Common myeloid progenitor, CD34-positive (primary cell): ENCODE measurements around the gene TRPT1. TPM values are rescaled to one million over a fixed set of nuclear protein-coding genes. Genes with fewer than 3 reads are reported as not detected.
A peak's percentile ranks its signal among the peaks of the same experiment; 100 is the strongest.

Experiments
- CTCF ChIA-PET: fragments of 350-600 bp; sonication (Branson Sonifier 250); formaldehyde crosslinking; loops from one replicate; lab custom pipeline; 2021; ENCODE audit warnings: antibody characterized with exemption; lab: Charles Lee
- POLR2A ChIA-PET: fragments of 350-600 bp; sonication (Branson Sonifier 250); formaldehyde crosslinking; loops from one replicate; lab custom pipeline; 2021; ENCODE audit warnings: antibody characterized with exemption; lab: Charles Lee
- DNase-seq, 3 donors: peaks; one replicate each; pipeline versions ENCODE4 v3.0.0 to v3.0.0-alpha.2; 2013
- H3K27ac ChIP-seq, 2 experiments: 1 replicate in 1 of 2; 2 replicates in 1 of 2; pipeline ENCODE4 v1.7.0; 2013; ENCODE audit warnings: inconsistent platforms in 2 of 2, low read length in 2 of 2, mild to moderate bottlenecking in 2 of 2, low read depth in 1 of 2, moderate library complexity in 1 of 2; ENCODE audit not compliant: severe bottlenecking in 2 of 2, insufficient read depth in 1 of 2, poor library complexity in 1 of 2
- H3K27me3 ChIP-seq, 5 experiments: replicated peaks in 2 of 5; 1 replicate in 3 of 5; 2 replicates in 2 of 5; pipeline versions ENCODE4 v1.6.1 to v1.7.0; 2013; ENCODE audit warnings: low read length in 4 of 5, mild to moderate bottlenecking in 2 of 5, moderate library complexity in 2 of 5, inconsistent platforms in 1 of 5; ENCODE audit not compliant: insufficient read depth in 5 of 5, control insufficient read depth in 4 of 5
- H3K36me3 ChIP-seq, 4 experiments: 1 replicate in 2 of 4; 2 replicates in 2 of 4; pipeline versions ENCODE4 v1.6.1 to v1.7.0; 2013; ENCODE audit warnings: low read length in 3 of 4, control low read depth in 1 of 4, mild to moderate bottlenecking in 1 of 4; ENCODE audit not compliant: control insufficient read depth in 4 of 4, insufficient read depth in 4 of 4
- H3K4me1 ChIP-seq, 4 experiments: 1 replicate in 3 of 4; 2 replicates in 1 of 4; pipeline versions ENCODE4 v1.6.1 to v1.7.1; 2013; ENCODE audit warnings: low read length in 3 of 4, mild to moderate bottlenecking in 3 of 4, control low read depth in 1 of 4, inconsistent platforms in 1 of 4, moderate library complexity in 1 of 4; ENCODE audit not compliant: control insufficient read depth in 4 of 4, insufficient read depth in 4 of 4; ENCODE audit errors: control extremely low read depth in 1 of 4
- H3K4me3 ChIP-seq, 7 experiments: 1 replicate in 4 of 7; 2 replicates in 3 of 7; pipeline versions ENCODE4 v1.5.1 to v1.7.0; 2013; ENCODE audit warnings: mild to moderate bottlenecking in 7 of 7, low read length in 6 of 7, moderate library complexity in 6 of 7, inconsistent platforms in 2 of 7, low read depth in 2 of 7, control low read depth in 1 of 7; ENCODE audit not compliant: insufficient read depth in 4 of 7, control insufficient read depth in 1 of 7; ENCODE audit errors: extremely low read depth in 1 of 7
- H3K9me3 ChIP-seq, 5 experiments: 1 replicate in 4 of 5; 2 replicates in 1 of 5; pipeline versions ENCODE4 v1.6.1 to v1.7.1; 2013; ENCODE audit warnings: low read length in 4 of 5, mild to moderate bottlenecking in 2 of 5, inconsistent platforms in 1 of 5, low read depth in 1 of 5, moderate library complexity in 1 of 5; ENCODE audit not compliant: control insufficient read depth in 4 of 5, insufficient read depth in 2 of 5; ENCODE audit errors: control extremely low read depth in 1 of 5
- WGBS: methylation state at CpG from one replicate; pipeline ENCODE4 v1.1.5; 2013; ENCODE audit not compliant: insufficient coverage; 5-methylcytosine and 5-hydroxymethylcytosine counted together
- polyA plus RNA-seq: library from polyadenylated mRNA; unstranded; fragments of 120-200 nt; gene quantifications from one replicate; pipeline ENCODE4 v1.2.1, GENCODE V29; 2013

Gene TRPT1
- polyA plus RNA-seq, result 21.5 TPM

- POLR2A ChIA-PET, result interaction anchor here (0.6 to 3.1 kb wide), 9 partner anchors 9 to 209 kb away, joined by 3 to 27 read pairs (median 3); partner anchors contain the start of genes FERMT3, FKBP2 and STIP1
- CTCF ChIA-PET, result interaction anchor here (0.6 to 16.0 kb wide), 7 partner anchors 9 to 64 kb away, joined by 3 to 321 read pairs (median 6); partner anchors contain the start of genes FERMT3 and PLCB3
- Histone ChIP-seq H3K36me3 (peaks cover 0 to 32% (median 18%) of the 10 kb centered on the region in 4 experiments), H3K27me3 (no peaks in the 10 kb centered on the region), H3K4me1 (peaks cover 0 to 48% (median 40%) of the 10 kb centered on the region in 4 experiments), H3K27ac (peak within 1 kb of the TSS; percentile 33 to 87), H3K4me3 (peak within 1 kb of the TSS; percentile 35 to 93 (median 77)), H3K9me3 (no peaks in the 10 kb centered on the region)
- peak; percentile 78 to 89 (median 85) for DNase-seq
- 0% methylated on average over 46 of the region's 54 CpGs for WGBS
These were observed at the start of gene TRPT1, which contains the start of gene NUDT22 for GRCh38 chr11:64225608-64226506. TRPT1 (minus strand) TSS chr11:64226186; CDS start chr11:64225860, 326 bp downstream. NUDT22 (plus strand) TSS chr11:64226274; CDS start chr11:64226653, 379 bp downstream.

GRCh38 chr11:64275031-64275800, 49.2 kb upstream of the TRPT1 start:
- Histone ChIP-seq H3K27me3 (no peaks in the 10 kb centered on the region), H3K9me3 (no peaks in the 10 kb centered on the region), H3K36me3 (peaks cover 4 to 29% (median 22%) of the 10 kb centered on the region in 4 experiments), H3K4me3 (no peak overlapping the region), H3K27ac (no peak overlapping the region), H3K4me1 (peaks cover 0 to 20% (median 16%) of the 10 kb centered on the region in 4 experiments)
- DNase-seq, result no peak
- POLR2A ChIA-PET, result interaction anchor here (0.6 kb wide), 1 partner anchor 22 kb away, joined by 5 read pairs; no protein-coding TSS in a partner anchor
- CTCF ChIA-PET, result interaction anchor here (0.6 to 4.8 kb wide), 7 partner anchors 9 to 72 kb away, joined by 3 to 19 read pairs (median 4); partner anchors contain the start of genes BAD and CATSPERZ
- WGBS, result 97% methylated on average over 15 of the region's 15 CpGs

- Histone ChIP-seq H3K4me1 (peaks cover 4 to 51% (median 41%) of the 10 kb centered on the region in 4 experiments), H3K27ac (peak overlapping the region; percentile 88 to 96), H3K4me3 (peak overlapping the region; percentile 76 to 94 (median 86)), H3K36me3 (peaks cover 0 to 20% (median 6%) of the 10 kb centered on the region in 4 experiments), H3K27me3 (no peaks in the 10 kb centered on the region), H3K9me3 (no peaks in the 10 kb centered on the region)
- DNase-seq, result peak; percentile 98 to 99 (median 99)
- POLR2A ChIA-PET, result interaction anchor here (0.6 to 3.9 kb wide), 8 partner anchors 15 to 1624 kb away, joined by 3 to 30 read pairs (median 8); partner anchors contain the start of genes BAD, FERMT3, FKBP2 and GPR137
- CTCF ChIA-PET, result interaction anchor here (0.8 to 11.4 kb wide), 10 partner anchors 11 to 64 kb away, joined by 3 to 106 read pairs (median 14); partner anchors contain the start of genes BAD, CATSPERZ, FERMT3 and FKBP2
- WGBS, result 0% methylated on average over 48 of the region's 58 CpGs
These were observed 43.7 kb upstream of the TRPT1 start for GRCh38 chr11:64269540-64270220.

- POLR2A ChIA-PET, result interaction anchor here (0.5 to 3.9 kb wide), 7 partner anchors 16 to 291 kb away, joined by 3 to 30 read pairs (median 4); partner anchors contain the start of genes BAD, FERMT3, FKBP2 and GPR137
- WGBS, result 0% methylated on average over 31 of the region's 34 CpGs
- DNase-seq, result peak in 2 of 3 donors; percentile 31 to 42
- H3K9me3 ChIP-seq, result no peaks in the 10 kb centered on the region
- peaks cover 0 to 26% (median 10%) of the 10 kb centered on the region in 4 experiments for H3K36me3 ChIP-seq
- H3K27ac ChIP-seq, result peak overlapping the region; percentile 88 to 96
- peak overlapping the region; percentile 76 to 94 (median 86) for H3K4me3 ChIP-seq
- CTCF ChIA-PET, result interaction anchor here (0.8 to 11.4 kb wide), 10 partner anchors 10 to 63 kb away, joined by 3 to 106 read pairs (median 9); partner anchors contain the start of genes CATSPERZ, FERMT3, FKBP2 and PLCB3
- H3K4me1 ChIP-seq, result peaks cover 4 to 51% (median 41%) of the 10 kb centered on the region in 4 experiments
- no peaks in the 10 kb centered on the region for H3K27me3 ChIP-seq
These were observed 43.0 kb upstream of the TRPT1 start for GRCh38 chr11:64268893-64269539.

- H3K27ac ChIP-seq, result peak overlapping the region; percentile 88 to 96
- ChIA-PET CTCF (interaction anchor here (0.8 to 11.4 kb wide), 13 partner anchors 10 to 78 kb away, joined by 3 to 106 read pairs (median 4); partner anchors contain the start of genes CATSPERZ, FERMT3, FKBP2 and PLCB3), POLR2A (interaction anchor here (0.5 to 3.9 kb wide), 6 partner anchors 16 to 291 kb away, joined by 3 to 30 read pairs (median 4); partner anchors contain the start of genes BAD, FERMT3, FKBP2 and GPR137)
- H3K36me3 ChIP-seq, result peaks cover 0 to 34% (median 15%) of the 10 kb centered on the region in 4 experiments
- no peaks in the 10 kb centered on the region for H3K9me3 ChIP-seq
- DNase-seq, result peak in 2 of 3 donors; percentile 18 to 27
- 25% methylated on average over 18 of the region's 23 CpGs for WGBS
- H3K27me3 ChIP-seq, result no peaks in the 10 kb centered on the region
- peak overlapping the region in 5 of 7 experiments; percentile 76 to 94 (median 87) for H3K4me3 ChIP-seq
- H3K4me1 ChIP-seq, result peaks cover 4 to 51% (median 41%) of the 10 kb centered on the region in 4 experiments
These were observed 42.3 kb upstream of the TRPT1 start for GRCh38 chr11:64268025-64268892.
